ENCODE results near the gene TGFBR2. TPM values are rescaled to one million over a fixed set of nuclear protein-coding genes. Genes with fewer than 3 reads are reported as not detected.

TGFBR2 gene
- total RNA-seq, 1 donor from 2014 or later: 72.1 TPM

- H3K9me3 Mint-ChIP-seq (ENCODE audit: unreplicated experiment): no peaks in the 10 kb centered on the region
- TF ChIP-seq CTCF (IDR thresholded peaks at IDR 0.05): no peak
- peaks cover 49% of the 10 kb centered on the region for H3K36me3 Mint-ChIP-seq (ENCODE audit: unreplicated experiment)
- no peak overlapping the region for H3K4me3 Mint-ChIP-seq (ENCODE audit: unreplicated experiment)
- H3K27ac Mint-ChIP-seq (ENCODE audit: unreplicated experiment): peak overlapping the region; percentile 90
- DNase-seq (ENCODE audit: extremely low spot score, unreplicated experiment): no peak
- peaks cover 52% of the 10 kb centered on the region for H3K4me1 Mint-ChIP-seq (ENCODE audit: unreplicated experiment)
- no peaks in the 10 kb centered on the region for H3K27me3 Mint-ChIP-seq (ENCODE audit: unreplicated experiment)
Observed at GRCh38 chr3:30688776-30689641, 82.6 kb downstream of the TGFBR2 start.

GRCh38 chr3:30690199-30690598 lies 83.8 kb downstream of the TGFBR2 start:
- H3K36me3 Mint-ChIP-seq (ENCODE audit: unreplicated experiment): peaks cover 46% of the 10 kb centered on the region
- TF ChIP-seq CTCF (IDR thresholded peaks at IDR 0.05): no peak
- no peak overlapping the region for H3K27ac Mint-ChIP-seq (ENCODE audit: unreplicated experiment)
- no peaks in the 10 kb centered on the region for H3K9me3 Mint-ChIP-seq (ENCODE audit: unreplicated experiment)
- DNase-seq (ENCODE audit: extremely low spot score, unreplicated experiment): no peak
- H3K4me1 Mint-ChIP-seq (ENCODE audit: unreplicated experiment): peaks cover 55% of the 10 kb centered on the region
- no peak overlapping the region for H3K4me3 Mint-ChIP-seq (ENCODE audit: unreplicated experiment)
- no peaks in the 10 kb centered on the region for H3K27me3 Mint-ChIP-seq (ENCODE audit: unreplicated experiment)

GRCh38 chr3:30691249-30691880 lies 85.0 kb downstream of the TGFBR2 start:
- no peak overlapping the region for H3K4me3 Mint-ChIP-seq (ENCODE audit: unreplicated experiment)
- H3K4me1 Mint-ChIP-seq (ENCODE audit: unreplicated experiment): peaks cover 54% of the 10 kb centered on the region
- no peaks in the 10 kb centered on the region for H3K27me3 Mint-ChIP-seq (ENCODE audit: unreplicated experiment)
- no peak for DNase-seq (ENCODE audit: extremely low spot score, unreplicated experiment)
- H3K9me3 Mint-ChIP-seq (ENCODE audit: unreplicated experiment): no peaks in the 10 kb centered on the region
- no peak overlapping the region for H3K27ac Mint-ChIP-seq (ENCODE audit: unreplicated experiment)
- H3K36me3 Mint-ChIP-seq (ENCODE audit: unreplicated experiment): peaks cover 51% of the 10 kb centered on the region
- no peak for TF ChIP-seq CTCF (IDR thresholded peaks at IDR 0.05)

- no peak overlapping the region for H3K27ac Mint-ChIP-seq (ENCODE audit: unreplicated experiment)
- H3K9me3 Mint-ChIP-seq (ENCODE audit: unreplicated experiment): no peaks in the 10 kb centered on the region
- no peak overlapping the region for H3K4me3 Mint-ChIP-seq (ENCODE audit: unreplicated experiment)
- no peak for TF ChIP-seq CTCF (IDR thresholded peaks at IDR 0.05)
- H3K36me3 Mint-ChIP-seq (ENCODE audit: unreplicated experiment): peaks cover 49% of the 10 kb centered on the region
- DNase-seq (ENCODE audit: extremely low spot score, unreplicated experiment): no peak
- peaks cover 50% of the 10 kb centered on the region for H3K4me1 Mint-ChIP-seq (ENCODE audit: unreplicated experiment)
- no peaks in the 10 kb centered on the region for H3K27me3 Mint-ChIP-seq (ENCODE audit: unreplicated experiment)
Observed at GRCh38 chr3:30691944-30692343, 85.5 kb downstream of the TGFBR2 start.

- H3K27me3 Mint-ChIP-seq (ENCODE audit: unreplicated experiment): no peaks in the 10 kb centered on the region
- DNase-seq (ENCODE audit: extremely low spot score, unreplicated experiment): no peak
- H3K27ac Mint-ChIP-seq (ENCODE audit: unreplicated experiment): no peak overlapping the region
- TF ChIP-seq CTCF (IDR thresholded peaks at IDR 0.05): no peak
- H3K9me3 Mint-ChIP-seq (ENCODE audit: unreplicated experiment): no peaks in the 10 kb centered on the region
- peaks cover 44% of the 10 kb centered on the region for H3K36me3 Mint-ChIP-seq (ENCODE audit: unreplicated experiment)
- peaks cover 48% of the 10 kb centered on the region for H3K4me1 Mint-ChIP-seq (ENCODE audit: unreplicated experiment)
- no peak overlapping the region for H3K4me3 Mint-ChIP-seq (ENCODE audit: unreplicated experiment)
Observed at GRCh38 chr3:30692498-30693130, 86.2 kb downstream of the TGFBR2 start.
